Hematopoietic multipotent progenitor cell treated with erythropoietin and hydrocortisone succinate and interleukin-3 and kit ligand, for 15 days (in vitro differentiated cells): ENCODE measurements around the gene ADGRD1.
"Not testable (repeated sequence)": the region's sequence is repeated elsewhere in the genome, so short reads cannot be mapped to it uniquely, and the experiment has no call there.

Experiments
- DNase-seq: peaks from one replicate; pipeline ENCODE4 v3.0.0-alpha.2; 2015; ENCODE audit warnings: low spot score

The ADGRD1 gene

DNA sequence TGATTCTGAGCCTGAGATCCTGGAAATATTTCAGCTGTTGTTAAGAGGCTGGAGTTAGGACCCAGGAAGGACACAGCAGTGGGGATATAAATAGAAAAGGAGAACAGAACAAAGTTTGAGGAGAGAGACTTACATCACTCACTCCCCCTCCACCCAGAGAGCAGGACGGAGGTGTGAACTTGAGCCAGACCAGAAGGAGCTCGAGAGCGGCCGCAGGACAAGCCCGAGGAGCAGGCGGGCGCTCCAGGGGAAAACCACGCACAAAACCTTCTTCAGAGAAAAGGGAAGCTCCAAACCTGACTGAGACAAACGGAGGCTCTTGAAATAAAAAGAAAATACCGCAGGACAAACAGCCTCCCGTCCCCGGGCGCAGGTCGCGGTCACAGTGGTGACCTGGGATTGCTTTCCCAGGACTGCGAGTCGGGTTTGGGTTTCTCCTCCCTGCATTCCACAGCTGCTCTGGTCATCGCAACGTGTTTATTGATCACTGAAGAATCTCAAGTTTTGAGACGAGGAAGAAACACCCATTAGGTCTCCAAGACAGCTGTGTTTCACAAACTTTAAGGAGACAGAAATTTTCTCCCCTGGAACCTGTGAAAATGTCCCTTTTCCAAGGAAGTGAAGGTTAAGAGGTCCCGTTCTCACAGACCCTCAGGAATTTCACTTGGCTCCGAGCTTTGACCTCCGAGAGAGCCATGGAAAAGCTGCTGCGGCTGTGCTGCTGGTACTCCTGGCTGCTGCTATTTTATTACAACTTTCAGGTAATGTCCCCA lies at the start of gene ADGRD1:
Gene ADGRD1 (plus strand): TSS at position 137 of the 773 bp plus-strand sequence. CDS start 559 bp downstream, at position 696.
- no peak for DNase-seq

DNA sequence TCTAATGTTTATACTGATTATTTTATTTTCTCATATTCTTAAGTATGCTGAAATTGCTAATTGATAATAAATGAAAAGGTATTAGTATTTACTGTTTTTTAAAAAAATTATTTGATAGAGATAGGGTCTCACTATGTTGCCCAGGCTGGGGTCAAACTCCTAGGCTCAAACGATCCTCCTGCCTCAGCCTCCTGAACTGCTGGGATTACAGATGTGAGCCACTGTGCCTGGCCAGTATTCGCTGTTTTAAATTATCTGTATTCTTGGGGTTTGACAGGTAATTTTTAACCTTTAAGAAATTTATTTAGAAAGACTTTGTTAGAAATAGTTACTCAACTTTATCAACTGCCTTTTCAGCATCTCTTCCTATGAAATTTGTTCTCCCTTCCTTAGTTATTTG lies 49.6 kb upstream of the ADGRD1 start:
- DNase-seq = no peak

DNA sequence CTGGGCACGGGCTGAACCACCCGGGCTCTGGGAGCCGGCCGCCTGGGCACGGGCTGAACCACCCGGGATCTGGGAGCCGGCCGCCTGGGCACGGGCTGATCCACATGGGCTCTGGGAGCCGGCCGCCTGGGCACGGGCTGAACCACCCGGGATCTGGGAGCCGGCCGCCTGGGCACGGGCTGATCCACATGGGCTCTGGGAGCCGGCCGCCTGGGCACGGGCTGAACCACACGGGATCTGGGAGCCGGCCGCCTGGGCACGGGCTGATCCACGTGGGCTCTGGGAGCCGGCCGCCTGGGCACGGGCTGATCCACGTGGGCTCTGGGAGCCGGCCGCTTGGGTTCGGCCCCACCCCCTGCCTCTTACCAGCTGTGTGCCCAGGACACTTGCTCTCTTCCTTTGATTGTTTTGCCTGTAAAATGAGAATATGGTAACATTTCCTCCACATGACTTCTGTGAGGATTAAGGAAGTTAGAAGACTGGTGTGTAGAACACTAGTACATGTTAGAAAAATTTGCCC lies 48.7 kb upstream of the ADGRD1 start:
- not testable (repeated sequence) for DNase-seq

DNA sequence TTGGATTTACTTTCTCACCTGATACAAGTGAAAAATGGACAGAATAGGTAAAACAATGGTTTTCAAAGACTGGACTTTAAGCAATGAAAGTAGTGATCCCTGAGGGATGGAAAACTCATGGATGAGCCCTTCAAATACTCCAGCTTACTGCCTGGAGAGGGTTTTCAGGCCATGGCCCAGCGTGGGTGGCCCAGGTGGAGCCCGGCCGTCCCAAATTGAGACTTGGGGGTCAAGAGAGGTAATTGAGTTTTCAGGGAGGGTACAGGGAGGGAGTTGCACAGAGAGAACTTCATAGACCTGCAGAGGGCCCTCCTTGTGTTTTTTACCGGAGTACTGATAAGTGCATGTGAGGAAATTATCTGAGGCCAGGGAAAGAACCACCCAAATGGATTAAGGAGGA lies 44.6 kb upstream of the ADGRD1 start:
- DNase-seq = no peak

DNA sequence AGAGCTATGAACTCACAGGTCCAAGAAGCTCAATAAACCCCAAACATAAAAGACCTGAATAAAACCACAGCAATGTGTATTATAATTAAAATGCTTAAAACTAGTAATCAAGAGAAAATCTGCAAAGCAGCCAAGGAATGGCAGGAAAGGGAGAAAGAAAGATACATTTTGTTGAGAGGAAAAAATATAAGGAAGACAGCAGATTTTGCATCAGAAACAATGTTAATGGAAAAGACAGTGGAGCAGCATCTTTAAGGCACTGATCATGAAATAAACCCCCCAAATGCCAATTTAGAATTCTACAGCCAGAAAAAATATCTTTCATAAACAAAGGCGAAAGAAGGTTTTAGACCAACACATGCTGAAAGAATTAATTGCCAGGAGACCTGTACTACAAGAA lies 42.5 kb upstream of the ADGRD1 start:
- DNase-seq = no peak

DNA sequence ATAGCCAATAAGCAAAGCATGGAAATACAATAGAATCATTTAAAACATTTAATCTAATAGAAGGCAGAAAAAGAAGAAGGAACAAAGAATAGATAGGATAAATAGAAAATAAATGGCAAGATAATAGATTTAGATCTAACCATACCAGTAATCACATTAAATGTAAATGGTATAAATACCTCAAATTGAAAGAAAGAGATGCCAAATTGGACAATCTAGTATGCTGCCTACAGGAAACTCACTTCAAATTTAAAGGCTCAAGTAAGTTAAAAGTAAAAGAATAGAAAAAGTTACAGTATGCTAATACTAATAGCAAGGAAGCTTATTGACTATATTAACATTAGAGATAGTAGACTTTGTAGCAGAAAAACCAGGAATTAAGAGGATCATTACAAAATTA lies 41.8 kb upstream of the ADGRD1 start:
- DNase-seq = no peak

DNA sequence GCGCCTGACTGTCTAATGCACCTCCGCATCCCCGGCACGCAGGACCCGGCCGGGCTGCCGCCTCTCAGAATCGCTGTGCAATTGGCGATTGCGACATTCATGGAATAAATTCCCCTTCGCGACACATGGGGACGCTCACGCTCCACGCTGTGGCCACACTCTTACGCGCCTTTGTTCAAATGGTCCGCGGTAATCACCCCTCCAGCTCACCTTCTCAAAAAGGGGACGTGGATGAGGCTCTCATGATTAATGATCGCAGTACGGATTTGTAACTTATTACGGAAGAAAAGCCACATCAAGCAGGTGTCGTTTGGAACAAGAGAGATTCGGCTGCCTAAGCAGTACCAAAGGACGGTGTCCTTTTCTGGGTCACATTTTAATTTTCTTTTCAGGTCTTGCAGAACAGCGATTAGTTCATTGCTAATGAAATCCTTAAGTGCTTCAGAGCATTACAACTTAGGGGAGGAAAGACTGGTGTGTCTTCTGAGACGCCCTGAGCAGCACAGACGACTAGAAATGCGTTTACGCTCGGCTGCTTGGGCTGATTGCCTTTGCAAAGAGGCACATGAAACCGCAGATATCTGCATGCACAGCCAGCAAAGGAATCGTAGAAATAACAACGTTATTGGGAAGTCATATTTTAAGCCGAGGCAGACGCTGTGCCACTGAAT lies 37.3 kb upstream of the ADGRD1 start:
- peak; percentile 5 for DNase-seq

DNA sequence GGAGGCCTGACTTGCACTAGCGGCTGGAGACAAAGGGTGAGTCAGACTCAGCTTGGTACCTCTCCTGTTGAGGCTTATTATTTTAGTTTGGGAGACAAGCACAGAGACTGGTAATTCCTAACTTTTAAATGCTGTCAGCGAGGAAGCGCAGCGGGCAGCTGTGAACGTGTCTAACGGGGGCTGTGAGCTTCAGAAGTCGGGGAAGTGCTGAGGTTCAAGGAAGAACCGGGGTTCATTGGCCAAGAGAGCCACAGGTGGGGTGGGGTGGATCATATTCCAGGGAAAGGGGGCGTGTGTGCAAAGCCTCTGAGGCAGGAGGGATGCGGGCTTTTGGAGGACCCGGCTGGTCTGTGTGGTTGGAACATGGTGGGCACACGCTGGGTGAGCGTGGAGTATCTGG lies 36.1 kb upstream of the ADGRD1 start:
- DNase-seq = no peak

DNA sequence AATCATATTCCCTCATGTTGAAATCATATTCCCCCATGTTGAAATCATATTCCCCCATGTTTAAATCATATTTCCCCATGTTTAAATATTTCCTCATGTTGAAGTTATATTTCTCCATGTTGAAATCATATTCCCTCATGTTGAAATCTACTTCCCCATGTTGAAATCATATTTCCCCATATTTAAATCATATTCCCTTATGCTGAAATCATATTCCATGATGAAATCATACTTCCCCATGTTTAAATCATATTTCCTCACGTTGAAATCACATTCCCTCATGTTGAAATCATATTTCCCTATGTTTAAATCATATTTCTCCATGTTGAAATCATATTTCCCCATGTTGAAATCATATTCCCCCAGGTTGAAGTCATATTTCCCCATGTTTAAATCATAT lies 34.6 kb upstream of the ADGRD1 start:
- no peak for DNase-seq

DNA sequence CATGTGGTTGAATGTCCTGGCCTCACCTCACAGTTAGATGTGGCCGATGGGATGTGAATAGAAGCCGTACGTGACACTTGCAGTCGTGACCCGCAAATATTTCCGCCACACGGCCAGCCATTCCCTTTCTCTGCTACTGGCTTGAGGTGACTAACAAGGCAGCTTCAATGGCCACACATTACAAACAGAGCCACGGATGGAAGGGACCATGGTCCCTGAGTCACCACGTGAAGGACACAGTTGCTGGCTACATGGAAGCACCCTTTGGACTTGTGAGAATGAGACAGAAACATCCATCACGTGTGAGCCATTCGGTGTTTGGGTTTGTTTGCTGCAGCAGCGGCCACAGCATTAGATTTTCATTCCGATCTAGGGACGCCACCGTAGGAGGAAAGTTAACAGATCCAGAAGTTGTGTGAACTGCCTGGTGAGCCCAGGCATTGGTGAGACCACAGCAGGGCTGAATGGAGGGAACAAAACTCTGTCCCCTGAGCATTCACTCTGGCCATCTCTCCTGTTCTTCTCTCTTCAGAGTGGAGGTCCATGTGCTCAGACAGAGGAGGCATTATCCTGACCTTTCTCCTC lies 33.5 kb upstream of the ADGRD1 start:
- DNase-seq = no peak

DNA sequence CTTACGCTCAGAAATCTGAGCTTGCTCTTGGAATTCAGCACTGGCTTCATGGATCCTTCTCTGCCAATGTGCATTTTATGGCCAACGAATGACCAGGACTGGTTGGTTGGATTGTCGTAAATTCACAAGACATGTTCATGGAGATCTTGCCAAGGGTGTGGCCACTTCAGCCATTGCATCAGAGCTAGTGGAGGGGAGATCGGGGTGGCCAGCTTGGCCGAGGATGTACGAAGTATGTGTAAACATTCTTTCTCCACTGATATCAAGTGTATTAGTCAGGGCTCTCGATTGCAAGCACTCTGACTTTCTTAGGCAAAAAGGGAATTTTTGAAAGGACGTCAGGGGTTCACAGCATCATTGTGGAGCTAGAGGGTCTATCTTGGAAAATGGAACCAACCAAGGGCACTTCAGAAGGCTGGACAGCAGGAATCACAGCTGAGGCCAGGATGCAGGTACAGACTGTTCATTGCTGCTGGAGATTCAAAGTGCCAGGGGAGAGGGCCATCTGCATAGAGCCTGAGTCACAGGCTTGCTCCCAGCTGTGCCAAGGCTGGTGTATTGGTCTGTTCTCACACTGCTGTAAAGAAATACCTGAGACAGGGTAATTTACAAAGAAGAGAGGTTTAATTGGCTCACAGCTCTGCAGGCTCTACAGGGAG lies 32.9 kb upstream of the ADGRD1 start:
- no peak for DNase-seq

DNA sequence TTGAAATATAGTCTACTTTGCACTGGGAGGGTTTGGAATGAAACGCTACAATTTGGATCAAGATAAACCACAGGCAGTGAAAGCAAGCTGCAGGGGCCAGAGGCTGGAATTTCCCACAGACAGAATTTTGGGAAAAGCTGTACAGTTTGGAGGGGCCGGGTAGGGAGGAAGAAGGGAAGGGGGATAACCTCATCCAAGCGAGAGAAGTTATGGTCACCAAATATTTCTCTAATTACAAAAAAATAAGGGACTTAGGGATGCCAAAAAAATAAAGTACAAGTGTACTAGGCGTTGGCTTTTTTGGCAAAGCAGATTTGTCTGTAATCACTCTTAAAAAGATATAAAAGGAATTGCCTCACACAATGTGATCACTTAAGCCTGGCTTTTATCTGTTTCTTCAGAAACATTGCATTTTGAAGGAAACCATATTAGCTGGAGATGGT lies 31.2 kb upstream of the ADGRD1 start:
- DNase-seq = no peak

DNA sequence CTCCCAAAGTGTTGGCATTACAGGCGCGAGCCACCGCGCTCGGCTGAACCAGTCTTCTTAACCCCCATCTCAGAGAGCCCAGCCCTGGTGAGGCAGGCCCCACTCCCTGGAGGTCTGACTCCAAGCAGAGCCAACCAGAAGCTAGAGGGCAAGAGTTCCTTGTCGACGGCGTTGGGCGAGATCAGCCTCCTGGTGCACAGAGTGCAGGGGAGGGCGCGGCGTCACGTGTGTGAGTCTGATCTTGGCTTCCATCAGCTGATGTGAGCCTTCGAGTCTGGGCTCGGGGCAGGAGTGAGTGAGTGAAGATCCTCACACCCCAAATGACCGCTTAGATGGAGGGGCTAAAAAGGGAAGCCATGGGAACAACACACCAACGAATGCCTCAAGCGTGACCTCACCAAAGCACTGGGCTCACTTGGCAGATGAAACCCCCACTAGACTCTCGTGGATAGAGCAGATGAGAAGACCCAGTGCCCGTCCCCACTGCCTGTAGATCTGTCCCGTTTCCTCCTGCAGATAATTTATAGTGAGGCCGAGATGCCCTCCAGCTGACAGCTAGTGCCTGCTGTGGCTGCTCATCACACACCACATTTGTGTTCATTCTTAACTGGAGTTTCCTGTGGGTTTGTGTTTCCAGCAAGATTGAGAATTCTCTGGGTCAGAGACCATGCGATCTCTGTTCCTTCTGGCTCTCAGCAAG lies 28.6 kb upstream of the ADGRD1 start:
- no peak for DNase-seq

DNA sequence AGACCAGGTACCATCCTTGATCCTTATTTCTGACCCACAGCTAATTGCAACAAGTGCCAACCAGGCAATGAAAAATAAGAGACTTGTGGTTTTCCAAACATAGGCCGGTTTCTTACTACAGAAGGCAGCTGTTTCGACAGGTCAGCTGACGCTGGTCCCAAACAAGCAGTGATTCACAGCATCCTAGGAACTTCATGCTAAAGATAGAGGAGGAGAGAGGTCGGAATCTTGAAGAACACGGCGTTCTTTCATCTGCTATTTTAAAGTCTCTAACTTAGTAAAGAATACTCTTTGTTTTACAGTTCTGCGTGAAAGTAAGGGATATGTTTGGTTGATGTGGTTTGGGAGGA lies 28.1 kb upstream of the ADGRD1 start:
- DNase-seq = no peak

DNA sequence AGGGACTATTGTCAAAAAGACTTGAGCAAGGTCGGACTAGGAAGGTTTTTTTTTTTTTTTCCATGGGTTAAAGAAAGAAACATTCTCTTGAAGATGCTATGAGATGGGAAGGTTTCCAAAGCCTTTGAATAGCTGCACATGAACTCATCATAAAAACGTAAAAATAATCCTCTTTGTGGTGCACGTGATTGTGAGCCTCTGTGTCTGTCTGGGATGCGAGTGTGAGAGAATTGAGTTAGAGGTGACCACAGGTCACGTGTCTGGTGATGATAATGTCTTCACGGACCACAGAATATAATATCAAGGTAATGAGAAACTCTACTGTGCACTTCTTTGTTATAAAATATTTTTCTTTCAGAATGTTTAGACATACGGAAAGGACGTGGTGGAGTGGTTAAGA lies 24.3 kb upstream of the ADGRD1 start:
- DNase-seq = no peak

DNA sequence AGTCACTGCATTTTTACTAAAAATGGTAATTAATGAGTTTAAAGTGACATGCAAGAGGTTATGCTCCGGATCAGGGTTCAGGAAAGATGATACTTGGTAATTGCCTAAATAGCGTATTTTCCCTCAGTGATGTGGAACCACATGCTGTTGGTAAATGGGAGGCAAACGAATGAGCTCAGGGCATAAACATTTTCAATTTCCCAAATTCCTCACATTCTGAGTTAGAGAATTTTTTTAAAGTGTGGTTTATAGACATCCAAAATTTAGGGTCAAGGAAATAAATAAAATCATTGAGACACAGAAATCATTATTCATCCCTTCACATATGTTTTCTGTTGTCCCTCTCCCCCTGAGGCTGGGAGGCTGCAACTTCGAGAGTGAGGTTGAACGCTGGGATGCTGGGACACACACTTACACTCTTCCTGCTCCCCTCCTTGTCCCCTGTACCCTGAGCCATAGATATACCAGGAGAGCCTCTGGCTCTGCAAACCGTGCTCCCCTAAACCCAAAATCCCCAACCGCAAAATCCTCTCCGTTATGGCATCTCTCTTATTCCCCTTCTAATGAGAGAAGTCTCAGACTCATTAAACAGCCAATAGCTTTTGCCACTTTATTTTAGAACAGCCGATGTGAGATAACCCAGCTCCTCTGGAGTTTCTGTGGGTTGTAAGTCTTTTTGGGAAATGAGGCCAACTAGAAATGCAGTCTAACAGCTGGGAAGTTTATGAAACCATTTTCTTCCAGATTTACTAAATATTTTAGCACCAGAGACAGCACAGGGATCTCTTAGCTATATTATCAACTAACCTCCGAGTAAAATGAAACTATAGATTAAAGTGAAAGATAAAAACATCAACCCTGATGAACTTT lies 21.4 kb upstream of the ADGRD1 start:
- DNase-seq = no peak

DNA sequence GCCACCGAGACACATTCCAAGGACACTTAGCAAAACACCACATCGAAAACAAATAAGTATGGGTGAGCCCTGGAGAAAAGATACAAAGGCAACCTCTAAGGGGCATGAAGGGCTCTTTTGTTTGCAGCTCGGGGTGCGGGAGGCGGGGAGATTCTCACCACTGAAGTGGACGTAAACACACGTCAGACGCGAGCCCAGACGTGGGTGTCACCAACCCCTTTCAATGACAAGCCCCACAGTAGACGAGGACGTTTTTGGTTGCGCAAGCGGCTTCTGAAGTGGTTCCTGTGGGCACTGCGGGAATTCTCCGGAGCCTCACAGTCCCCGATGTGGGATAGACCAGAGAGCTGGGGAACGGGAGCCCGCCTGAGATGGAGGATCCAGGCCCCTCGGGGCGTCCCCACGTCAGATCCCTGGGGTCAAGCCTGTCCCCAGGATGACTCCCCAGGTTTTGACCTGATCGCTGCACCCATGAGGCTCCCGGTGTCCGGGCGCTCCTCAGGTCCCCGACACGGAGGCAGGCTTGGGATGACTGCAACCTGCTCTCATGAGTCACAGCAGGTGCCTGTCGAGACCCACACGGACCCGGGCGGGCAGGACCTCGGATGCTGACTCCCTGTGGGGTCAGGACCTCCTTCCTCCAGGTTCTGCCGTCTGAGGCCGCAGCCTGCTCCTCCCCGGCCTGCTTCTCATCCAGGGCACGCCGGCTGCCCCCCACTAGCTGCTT lies 20.3 kb upstream of the ADGRD1 start:
- no peak for DNase-seq

DNA sequence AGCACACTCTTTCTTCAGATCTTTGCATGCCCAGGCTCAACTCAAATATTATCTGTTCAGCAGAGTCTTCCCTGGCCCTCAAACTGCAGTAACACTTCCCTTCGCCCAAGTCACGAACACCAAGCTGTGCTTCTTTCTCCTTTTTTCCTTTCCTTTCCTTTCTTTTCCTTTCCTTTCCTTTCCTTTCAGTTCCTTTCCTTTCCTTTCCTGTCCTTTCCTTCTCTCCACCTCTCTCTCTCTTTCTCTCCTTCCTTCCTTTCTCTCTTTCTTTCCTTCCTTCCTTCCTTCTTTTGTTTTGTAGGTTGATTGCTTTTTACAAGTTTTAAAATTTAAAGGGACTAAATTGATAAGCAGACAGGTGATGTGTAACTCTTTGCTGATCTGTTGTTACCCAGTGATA lies 19.0 kb upstream of the ADGRD1 start:
- no peak for DNase-seq

DNA sequence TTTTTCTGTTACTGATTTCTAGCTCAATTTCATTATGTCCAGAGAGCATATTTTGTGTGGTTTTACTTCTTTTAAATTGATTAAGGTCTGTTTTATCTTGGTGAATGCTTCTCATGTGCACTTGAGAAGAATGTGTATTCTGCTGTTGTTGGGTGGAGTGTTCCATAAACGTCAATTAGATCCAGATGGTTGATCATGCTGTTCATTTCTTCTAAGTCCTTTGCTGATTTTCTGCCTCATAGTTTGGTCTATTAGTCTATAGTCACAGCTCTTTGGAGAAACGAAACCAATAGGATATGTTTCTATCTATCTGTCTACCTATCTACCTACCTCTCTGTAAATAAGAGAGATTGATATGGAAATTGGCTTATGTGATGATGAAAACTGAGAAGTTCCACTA lies 17.1 kb upstream of the ADGRD1 start:
- DNase-seq = no peak

DNA sequence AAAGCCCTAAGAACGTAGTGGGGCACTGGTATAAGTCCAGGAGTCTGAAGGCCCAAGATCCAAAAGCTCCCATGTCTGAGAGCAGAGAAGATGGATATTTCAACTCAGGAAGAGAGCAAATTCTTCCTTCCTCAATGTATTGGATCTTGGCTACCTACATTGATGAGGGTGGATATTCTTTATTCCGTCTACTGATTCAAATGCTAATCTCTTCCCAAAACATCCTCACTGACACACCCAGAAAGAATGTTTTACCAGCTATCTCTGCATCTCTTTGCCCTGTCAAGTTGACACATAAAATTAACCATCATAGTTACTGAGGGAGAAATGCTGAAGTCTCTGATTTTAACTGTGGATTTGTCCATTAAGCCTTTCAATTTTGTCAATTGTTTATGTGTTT lies 16.6 kb upstream of the ADGRD1 start:
- no peak for DNase-seq
